OCI-LY1 (cell line): ENCODE data around the gene PGAP1.

Experiments used
- H2AFZ ChIP-seq: fragments of 200-600 bp; sonication (generic), shearing (Covaris generic); 2 replicates; pipeline ENCODE4 v1.6.0; 2014; ENCODE audit warnings: antibody characterized with exemption, mild to moderate bottlenecking, low read length
- H3F3A ChIP-seq: fragments of 200-600 bp; sonication (generic), shearing (Covaris generic); 2 replicates; pipeline ENCODE4 v1.6.0; 2014; ENCODE audit warnings: mild to moderate bottlenecking, antibody characterized with exemption, low read length, moderate library complexity; ENCODE audit not compliant: insufficient read depth
- H3K27ac ChIP-seq: fragments of 200-600 bp; sonication (generic); 2 replicates; pipeline ENCODE4 v1.5.1; 2014; ENCODE audit warnings: low read length, mixed run types, mild to moderate bottlenecking, low read depth; ENCODE audit not compliant: poor library complexity, severe bottlenecking
- H3K27me3 ChIP-seq: fragments of 200-600 bp; sonication (generic); 2 replicates; pipeline ENCODE4 v1.6.0; 2014; ENCODE audit warnings: antibody characterized with exemption, mild to moderate bottlenecking, low read length, moderate library complexity; ENCODE audit not compliant: insufficient read depth
- H3K36me3 ChIP-seq: fragments of 200-600 bp; sonication (generic); 2 replicates; pipeline ENCODE4 v1.6.1; 2014; ENCODE audit warnings: mild to moderate bottlenecking, antibody characterized with exemption, low read length, moderate library complexity, mixed read lengths; ENCODE audit not compliant: insufficient read depth
- H3K4me1 ChIP-seq: fragments of 200-600 bp; sonication (generic); 2 replicates; pipeline ENCODE4 v1.5.1; 2014; ENCODE audit warnings: mild to moderate bottlenecking, low read length, moderate library complexity; ENCODE audit not compliant: insufficient read depth, severe bottlenecking
- H3K4me2 ChIP-seq: fragments of 200-600 bp; sonication (generic), shearing (Covaris generic); 2 replicates; pipeline ENCODE4 v1.6.1; 2014; ENCODE audit warnings: low read length
- H3K4me3 ChIP-seq: fragments of 200-600 bp; sonication (generic); 2 replicates; pipeline ENCODE4 v1.5.1; 2014; ENCODE audit warnings: low read length, low read depth, mild to moderate bottlenecking, mixed read lengths; ENCODE audit not compliant: poor library complexity, severe bottlenecking
- H3K79me2 ChIP-seq: fragments of 200-600 bp; shearing (Covaris generic); 2 replicates; pipeline ENCODE4 v1.6.1; 2016; ENCODE audit warnings: mixed run types, low read length, mixed read lengths; ENCODE audit not compliant: insufficient read depth
- H3K9ac ChIP-seq: fragments of 200-600 bp; sonication (generic), shearing (Covaris generic); 2 replicates; pipeline ENCODE4 v1.6.1; 2014; ENCODE audit warnings: mild to moderate bottlenecking, low read length, mixed read lengths
- H3K9me2 ChIP-seq: fragments of 200-600 bp; sonication (generic), shearing (Covaris generic); 2 replicates; pipeline ENCODE4 v1.6.1; 2014; ENCODE audit warnings: low read depth, mild to moderate bottlenecking, low read length, mixed read lengths
- H3K9me3 ChIP-seq: fragments of 200-600 bp; shearing (Covaris generic); 2 replicates; pipeline ENCODE4 v1.6.1; 2014; ENCODE audit warnings: low read length, mixed read lengths
- H4K20me1 ChIP-seq: fragments of 200-600 bp; sonication (generic), shearing (Covaris generic); 2 replicates; pipeline ENCODE4 v1.6.0; 2016; ENCODE audit warnings: mild to moderate bottlenecking, low read length; ENCODE audit not compliant: insufficient read depth
- EZH2 ChIP-seq: fragments of 200-600 bp; sonication (generic), shearing (Covaris generic); IDR thresholded peaks from 2 replicates; pipeline ENCODE4 v1.8.0; 2017; ENCODE audit warnings: borderline replicate concordance, mixed run types, mild to moderate bottlenecking, antibody characterized with exemption, low read length, moderate library complexity, mixed read lengths
- TF ChIP-seq, protein P1 (sequence below): fragments of 200-600 bp; sonication (generic), shearing (Covaris generic); IDR thresholded peaks from 2 replicates; pipeline ENCODE4 v1.5.1; 2017; ENCODE audit warnings: mild to moderate bottlenecking, antibody characterized with exemption, low read length, moderate library complexity, mixed read lengths

PGAP1 gene

GRCh38 chr2:196955036-196955435, 28.5 kb upstream of the PGAP1 start:
- Histone ChIP-seq H3K4me3 (no peak overlapping the region), H3K9me3 (no peaks in the 10 kb centered on the region), H3K27ac (no peak overlapping the region), H3K27me3 (no peaks in the 10 kb centered on the region), H3K4me2 (no peak overlapping the region), H3K9ac (no peak overlapping the region), H3K79me2 (no peaks in the 10 kb centered on the region), H3K9me2 (no peaks in the 10 kb centered on the region), H4K20me1 (no peaks in the 10 kb centered on the region), H3K4me1 (no peaks in the 10 kb centered on the region), H3F3A (no peaks in the 10 kb centered on the region; the same call in 1 of the 2 replicates), H3K36me3 (no peaks in the 10 kb centered on the region), H2AFZ (no peak overlapping the region)
- TF ChIP-seq, protein P1, sequence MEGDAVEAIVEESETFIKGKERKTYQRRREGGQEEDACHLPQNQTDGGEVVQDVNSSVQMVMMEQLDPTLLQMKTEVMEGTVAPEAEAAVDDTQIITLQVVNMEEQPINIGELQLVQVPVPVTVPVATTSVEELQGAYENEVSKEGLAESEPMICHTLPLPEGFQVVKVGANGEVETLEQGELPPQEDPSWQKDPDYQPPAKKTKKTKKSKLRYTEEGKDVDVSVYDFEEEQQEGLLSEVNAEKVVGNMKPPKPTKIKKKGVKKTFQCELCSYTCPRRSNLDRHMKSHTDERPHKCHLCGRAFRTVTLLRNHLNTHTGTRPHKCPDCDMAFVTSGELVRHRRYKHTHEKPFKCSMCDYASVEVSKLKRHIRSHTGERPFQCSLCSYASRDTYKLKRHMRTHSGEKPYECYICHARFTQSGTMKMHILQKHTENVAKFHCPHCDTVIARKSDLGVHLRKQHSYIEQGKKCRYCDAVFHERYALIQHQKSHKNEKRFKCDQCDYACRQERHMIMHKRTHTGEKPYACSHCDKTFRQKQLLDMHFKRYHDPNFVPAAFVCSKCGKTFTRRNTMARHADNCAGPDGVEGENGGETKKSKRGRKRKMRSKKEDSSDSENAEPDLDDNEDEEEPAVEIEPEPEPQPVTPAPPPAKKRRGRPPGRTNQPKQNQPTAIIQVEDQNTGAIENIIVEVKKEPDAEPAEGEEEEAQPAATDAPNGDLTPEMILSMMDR, result no peak
- TF ChIP-seq EZH2, result no peak

- H3F3A ChIP-seq, result no peaks in the 10 kb centered on the region; the same call in 1 of the 2 replicates
- no peaks in the 10 kb centered on the region for H3K9me3 ChIP-seq
- H3K9me2 ChIP-seq, result no peaks in the 10 kb centered on the region
- no peaks in the 10 kb centered on the region for H3K4me1 ChIP-seq
- no peak overlapping the region for H3K4me3 ChIP-seq
- no peak overlapping the region for H3K27ac ChIP-seq
- H2AFZ ChIP-seq, result no peak overlapping the region
- H3K4me2 ChIP-seq, result no peak overlapping the region
- no peaks in the 10 kb centered on the region for H3K79me2 ChIP-seq
- H3K9ac ChIP-seq, result no peak overlapping the region
- no peaks in the 10 kb centered on the region for H4K20me1 ChIP-seq
- TF ChIP-seq EZH2, result no peak
- TF ChIP-seq, protein P1, result no peak
- H3K27me3 ChIP-seq, result no peaks in the 10 kb centered on the region
- H3K36me3 ChIP-seq, result no peaks in the 10 kb centered on the region
These were observed 27.5 kb upstream of the PGAP1 start for GRCh38 chr2:196954001-196954400.

- H3K27me3 ChIP-seq, result no peaks in the 10 kb centered on the region
- no peak overlapping the region for H3K4me3 ChIP-seq
- H3K9me2 ChIP-seq, result no peaks in the 10 kb centered on the region
- no peaks in the 10 kb centered on the region for H3K4me1 ChIP-seq
- no peak overlapping the region for H3K4me2 ChIP-seq
- H3K79me2 ChIP-seq, result no peaks in the 10 kb centered on the region
- H3K27ac ChIP-seq, result no peak overlapping the region
- no peaks in the 10 kb centered on the region for H4K20me1 ChIP-seq
- H3K9me3 ChIP-seq, result no peaks in the 10 kb centered on the region
- no peaks in the 10 kb centered on the region; the same call in 1 of the 2 replicates for H3F3A ChIP-seq
- no peak overlapping the region for H3K9ac ChIP-seq
- TF ChIP-seq EZH2, result no peak
- TF ChIP-seq, protein P1, result no peak
- H2AFZ ChIP-seq, result no peak overlapping the region
- H3K36me3 ChIP-seq, result no peaks in the 10 kb centered on the region
These were observed 26.4 kb upstream of the PGAP1 start for GRCh38 chr2:196952936-196953335.
